H1 (cell line): ENCODE results near the gene BFSP2. TPM values are rescaled to one million over a fixed set of nuclear protein-coding genes. Genes with fewer than 3 reads are reported as not detected.

Experiments used
- CREB1 ChIP-seq: IDR thresholded peaks from 2 replicates; pipeline ENCODE4 v1.6.1; 2012; ENCODE audit warnings: inconsistent platforms
- FOSL1 ChIP-seq: IDR thresholded peaks from 2 replicates; pipeline ENCODE4 v1.6.1; 2011; ENCODE audit warnings: mild to moderate bottlenecking, low read depth, low read length, moderate library complexity; ENCODE audit not compliant: insufficient read depth
- RNF2 ChIP-seq: fragments of 200-900, 300-1000 bp; sonication (generic); IDR thresholded peaks from 2 replicates; pipeline ENCODE4 v1.7.1; 2016; ENCODE audit warnings: borderline replicate concordance, low read depth, mild to moderate bottlenecking, antibody characterized with exemption, low read length; ENCODE audit not compliant: poor library complexity, severe bottlenecking; ENCODE audit errors: missing control alignments
- polyA plus RNA-seq, 7 experiments: library from polyadenylated mRNA; depleted of rRNA in 3 of 7; stranded (reverse) in 5 of 7; unstranded in 2 of 7; fragments of >200 nt in 5 of 7; fragments of 200-250 nt in 2 of 7; gene quantifications; 1 replicate in 5 of 7; 2 replicates in 1 of 7; 4 replicates in 1 of 7; pipeline versions ENCODE4 v1.2.1 to v1.2.3, GENCODE V29; 2011 to 2013; ENCODE audit warnings: missing spikeins in 2 of 7, mixed read lengths in 2 of 7
- total RNA-seq: library from RNA; stranded (reverse); fragmentation: NEBNext Ultra II Directional; extraction: Animal tissue kit (Norgen Biotek cat#: 25700); gene quantifications from 2 replicates; pipeline ENCODE4 v1.2.1, GENCODE V29; 2021

BFSP2 gene
- total and polyA plus RNA-seq, 2 of the 8 experiments (the other 6 are each of a cell fraction or from before 2014, with no cell fraction given) = not detected

GRCh38 chr3:133368371-133369067 is 31.3 kb upstream of the BFSP2 start (continued):
- TF ChIP-seq FOSL1 (no peak), CREB1 (no peak), RNF2 (no peak)
